ENCODE measurements around the gene LSAMP. TPM values are rescaled to one million over a fixed set of nuclear protein-coding genes. Genes with fewer than 3 reads are reported as not detected.

The LSAMP gene
- total RNA-seq, 1 donor from 2014 or later: not detected

DNA sequence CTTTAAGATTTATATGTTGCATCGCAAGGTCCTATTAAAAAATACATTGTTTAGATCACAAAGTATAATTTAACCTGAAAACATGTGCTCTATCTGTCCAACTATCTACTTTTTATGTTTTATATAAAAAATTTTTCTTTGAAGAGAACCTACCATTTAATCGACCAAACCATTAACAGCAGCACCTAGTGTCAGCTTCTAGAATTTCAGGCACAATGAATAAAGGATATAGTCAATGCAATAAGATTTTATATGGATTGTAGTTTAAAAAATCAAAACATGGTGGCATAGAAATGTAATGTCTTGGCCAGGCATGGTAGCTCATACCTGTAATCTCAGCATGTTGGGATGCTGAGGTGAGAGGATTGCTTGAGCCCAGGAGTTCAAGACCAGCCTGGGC, 508.2 kb downstream of the LSAMP start:
- no peak for DNase-seq

- no peak for DNase-seq
These were observed 512.5 kb downstream of the LSAMP start for GRCh38 chr3:115932807-115933206.

GRCh38 chr3:115931581-115931980, 513.7 kb downstream of the LSAMP start:
- no peak for DNase-seq

DNA sequence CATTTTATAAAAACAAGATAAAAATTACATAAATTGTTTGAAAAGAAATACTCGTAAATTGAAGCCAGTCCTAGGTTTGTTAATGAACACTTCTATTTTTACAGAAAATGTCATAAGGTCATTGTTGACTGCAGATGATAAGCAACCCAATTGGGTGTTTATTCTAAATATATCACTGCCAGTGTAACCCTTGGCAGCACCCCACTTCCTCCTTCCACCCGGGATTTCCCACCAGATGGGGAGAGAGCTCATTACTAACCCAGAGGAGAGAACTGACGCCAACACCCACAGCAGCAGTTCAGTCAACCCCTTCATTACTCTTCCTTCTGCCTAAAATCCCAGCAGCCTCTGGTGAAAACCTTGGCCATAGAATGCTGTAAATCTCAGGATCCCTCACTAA, 514.4 kb downstream of the LSAMP start:
- DNase-seq: no peak

DNA sequence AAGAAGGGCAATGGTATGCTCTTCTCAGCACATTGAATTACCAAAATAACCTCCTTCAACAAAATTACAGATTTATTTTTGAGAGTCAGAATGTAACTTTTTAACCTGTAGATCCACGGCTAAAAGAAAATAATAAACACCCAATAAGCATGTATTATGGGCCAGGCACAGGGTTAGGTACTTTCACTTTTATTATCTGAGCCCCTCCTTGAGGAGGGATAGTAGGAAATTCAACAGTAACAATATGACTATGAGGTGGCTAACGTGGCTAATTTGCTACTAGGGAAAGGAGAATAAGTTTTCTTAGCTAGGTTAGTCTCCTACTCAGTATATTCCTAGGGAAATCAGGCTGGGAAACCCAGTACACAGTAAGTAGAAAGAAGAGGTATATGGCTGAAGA, 515.1 kb downstream of the LSAMP start:
- DNase-seq: no peak

- no peak for DNase-seq
These were observed 516.9 kb downstream of the LSAMP start for GRCh38 chr3:115928376-115928775.

GRCh38 chr3:115927197-115927596, 518.1 kb downstream of the LSAMP start:
- DNase-seq: no peak

GRCh38 chr3:115922681-115923347, 522.5 kb downstream of the LSAMP start:
- DNase-seq: no peak

DNA sequence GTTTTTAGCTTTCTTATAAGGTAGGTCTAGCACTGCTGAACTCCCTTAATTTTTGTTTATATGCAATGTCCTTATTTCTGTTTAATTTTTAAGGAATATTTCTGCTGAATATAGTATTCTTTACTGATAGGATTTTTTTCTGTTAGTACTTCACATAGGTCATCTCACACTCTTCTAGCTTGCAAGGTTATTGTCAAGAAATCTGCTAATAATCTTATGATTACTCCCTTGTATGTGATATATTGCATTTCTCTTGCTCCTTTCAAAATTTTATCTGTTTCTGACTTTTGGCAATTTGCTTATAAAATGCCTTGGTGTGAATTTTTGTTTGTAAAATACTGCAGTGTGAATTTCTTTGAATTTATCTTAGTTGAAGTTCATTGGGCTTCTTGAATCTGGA, 523.6 kb downstream of the LSAMP start:
- no peak for DNase-seq

DNA sequence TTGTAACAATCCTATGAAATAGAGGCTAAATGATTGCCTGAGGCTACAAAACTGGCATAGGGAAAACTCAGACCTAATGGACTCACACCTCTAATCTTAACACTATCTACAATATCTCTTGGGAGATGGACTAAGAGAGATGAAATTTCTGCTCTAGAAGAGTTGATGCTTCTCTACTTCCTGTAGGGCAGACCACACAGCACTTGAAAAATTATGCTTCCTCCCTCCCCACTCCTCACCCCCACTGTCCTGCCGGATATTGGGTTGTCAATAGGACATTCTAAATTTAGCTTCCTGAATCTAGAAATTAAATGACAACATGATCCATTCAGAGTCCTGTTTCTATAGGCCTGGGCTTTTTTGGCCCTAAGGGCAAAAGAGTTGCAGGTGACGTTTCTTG, 526.4 kb downstream of the LSAMP start:
- no peak for DNase-seq

DNA sequence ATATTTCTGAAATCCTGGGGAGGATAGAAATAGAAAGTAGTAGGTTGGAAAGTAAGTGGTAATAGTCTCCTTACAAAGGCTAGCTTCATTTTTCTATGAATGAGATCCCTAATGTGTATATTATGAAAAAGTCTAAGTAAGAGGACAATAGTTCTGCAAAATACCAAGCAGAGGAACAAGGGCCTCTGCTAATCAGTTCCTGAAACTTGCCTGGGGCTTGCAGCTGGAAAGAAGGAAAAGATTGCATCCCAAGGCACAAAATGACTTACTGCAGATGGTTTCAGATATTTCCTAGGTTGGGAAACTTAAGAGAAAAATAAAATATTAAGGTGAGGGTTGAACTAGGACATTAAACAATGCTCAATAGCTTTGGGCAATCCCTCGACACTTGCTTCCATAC, 528.4 kb downstream of the LSAMP start:
- DNase-seq: no peak

DNA sequence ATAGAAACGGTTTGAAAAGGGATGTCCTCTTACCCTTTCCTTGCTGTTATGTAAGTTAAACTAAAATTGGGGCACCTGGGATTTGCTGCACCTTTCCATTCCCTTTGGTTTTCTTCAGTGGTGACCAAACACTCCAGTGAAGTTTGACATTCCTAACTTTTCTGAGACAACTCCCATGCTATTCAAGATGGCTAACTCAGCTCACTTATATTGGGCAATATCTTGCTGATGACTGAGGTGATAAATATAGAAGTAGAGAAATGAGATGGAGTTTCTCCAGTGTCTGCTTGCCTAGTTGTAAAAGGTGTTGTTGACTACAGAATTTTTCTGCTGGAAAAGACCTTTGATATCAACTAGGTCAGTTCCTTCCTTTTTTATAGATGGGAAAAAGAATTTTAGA, 530.2 kb downstream of the LSAMP start:
- DNase-seq: no peak

GRCh38 chr3:115913069-115913686, 532.1 kb downstream of the LSAMP start:
- no peak for DNase-seq

- DNase-seq: no peak
These were observed 532.9 kb downstream of the LSAMP start for GRCh38 chr3:115912372-115912771.

DNA sequence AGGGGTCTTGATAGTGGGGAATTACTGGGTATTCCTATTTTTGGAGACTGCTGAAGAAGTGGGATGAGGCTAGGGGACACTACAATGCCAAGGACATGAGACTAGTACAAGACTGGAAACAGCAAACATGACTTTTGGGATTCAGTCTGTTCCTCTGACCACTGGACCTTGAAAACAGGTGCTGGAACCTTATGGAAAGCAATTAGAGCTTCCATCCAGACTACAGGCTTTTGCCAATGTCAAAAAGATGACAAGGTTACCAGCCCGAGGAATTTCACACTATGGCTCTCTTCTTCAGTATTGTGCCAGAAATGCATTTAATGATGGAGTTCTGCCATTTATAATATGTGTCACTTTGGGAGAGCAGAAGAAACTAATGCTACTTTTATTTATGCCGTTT, 539.4 kb downstream of the LSAMP start:
- DNase-seq: no peak

- no peak for DNase-seq
These were observed 541.4 kb downstream of the LSAMP start for GRCh38 chr3:115903843-115904242.

DNA sequence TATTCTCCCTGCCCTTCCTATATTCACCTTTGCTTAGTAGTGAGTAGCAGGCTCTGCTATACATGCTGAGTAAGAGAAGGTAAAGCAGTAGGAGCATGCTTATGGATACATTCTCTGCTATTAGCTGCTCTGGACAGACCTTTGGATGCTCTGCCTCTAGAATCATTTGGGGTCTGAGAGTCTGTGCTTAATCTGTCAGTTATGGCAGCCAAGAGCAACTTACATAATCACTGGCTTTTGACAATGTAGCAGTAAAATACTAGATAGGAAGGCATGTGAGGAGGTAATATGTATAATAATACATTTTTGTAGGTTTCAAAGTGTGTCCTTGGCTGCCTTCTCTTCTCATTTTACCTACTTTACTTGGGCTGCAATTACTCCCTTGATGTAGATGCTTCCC, 544.3 kb downstream of the LSAMP start:
- DNase-seq: no peak

DNA sequence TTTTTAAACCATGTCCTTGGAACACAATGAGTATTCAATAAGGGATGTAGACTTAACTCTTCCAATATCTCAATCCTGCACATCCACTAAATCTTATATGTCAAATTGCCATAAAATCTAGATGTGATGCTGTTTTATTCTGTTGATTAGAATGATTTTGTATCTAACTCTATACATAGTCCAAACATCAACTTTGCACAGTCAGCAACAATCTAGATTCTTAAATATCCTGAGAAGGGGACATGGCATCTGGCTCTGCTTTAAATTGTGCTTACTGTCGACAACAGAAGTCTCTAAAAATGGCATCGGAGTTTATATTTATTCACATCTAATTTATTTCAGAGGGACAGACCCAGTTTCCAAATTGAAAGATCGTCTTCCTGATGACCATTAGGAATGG, 545.8 kb downstream of the LSAMP start:
- DNase-seq: no peak

DNA sequence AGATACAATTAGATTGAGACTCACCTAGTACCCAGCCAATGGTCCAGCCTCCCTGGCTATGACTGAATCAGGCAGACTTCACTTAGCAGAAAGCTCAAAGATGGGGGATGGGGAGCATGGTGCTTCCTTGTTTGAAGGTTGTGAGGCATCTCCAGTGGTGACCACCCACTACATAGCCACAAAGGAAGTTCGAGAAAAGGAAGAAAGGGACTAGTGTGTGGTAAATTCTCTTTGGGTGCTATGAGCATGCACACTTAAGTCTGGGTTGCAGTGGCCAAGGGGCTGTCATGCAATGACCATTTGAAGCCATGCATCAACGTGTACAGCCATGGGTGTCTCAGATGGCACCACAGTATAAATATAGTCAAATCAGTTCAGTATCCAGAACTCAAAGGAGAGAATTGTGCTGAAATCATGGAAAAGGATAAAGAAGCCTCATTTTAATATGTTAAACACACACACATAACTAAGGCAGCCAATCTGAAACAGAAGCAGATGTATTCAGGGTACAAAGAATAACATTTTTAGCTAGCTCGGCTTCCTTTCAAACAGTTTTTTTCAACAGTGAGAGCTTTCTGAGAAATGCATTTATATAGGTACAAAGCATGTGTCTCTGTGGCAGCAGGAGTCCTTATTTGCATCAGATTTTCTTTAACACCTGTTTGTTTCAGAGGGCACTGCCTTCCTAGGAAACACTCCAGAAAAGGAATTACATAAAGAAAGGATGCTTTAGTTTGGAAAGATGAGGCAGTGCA, 546.5 kb downstream of the LSAMP start:
- no peak for DNase-seq

DNA sequence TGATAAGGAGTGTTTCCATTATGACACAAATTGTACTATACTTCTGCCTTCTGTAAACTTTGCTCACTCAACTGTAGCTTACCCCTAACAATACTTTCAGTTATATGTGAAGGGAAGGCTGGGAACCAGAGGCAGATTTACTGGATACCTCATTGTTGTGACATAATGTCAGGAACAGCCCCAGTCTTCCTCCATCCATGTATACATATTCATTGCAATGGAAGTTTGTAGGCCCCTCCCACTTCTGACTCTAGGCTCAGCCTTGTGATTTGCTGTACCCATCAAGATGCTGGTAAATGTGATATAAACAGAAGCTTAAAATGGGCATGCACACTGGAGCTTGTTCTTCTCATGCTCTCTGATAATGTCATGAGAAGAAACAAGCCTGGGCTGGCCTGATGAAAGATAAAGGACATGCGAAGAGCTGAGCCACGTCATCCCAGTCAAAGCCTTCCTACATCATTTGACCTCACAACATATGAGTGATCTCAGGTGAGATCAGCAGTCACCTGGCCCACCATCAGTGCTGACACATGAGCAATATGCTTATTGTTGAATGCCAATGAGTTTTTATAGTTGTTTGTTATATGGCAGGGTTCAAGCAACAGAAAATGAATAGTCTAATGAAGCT, 554.2 kb downstream of the LSAMP start:
- no peak for DNase-seq

GRCh38 chr3:115890579-115890978, 554.7 kb downstream of the LSAMP start:
- no peak for DNase-seq

- DNase-seq: no peak
These were observed 559.7 kb downstream of the LSAMP start for GRCh38 chr3:115885621-115886020.

DNA sequence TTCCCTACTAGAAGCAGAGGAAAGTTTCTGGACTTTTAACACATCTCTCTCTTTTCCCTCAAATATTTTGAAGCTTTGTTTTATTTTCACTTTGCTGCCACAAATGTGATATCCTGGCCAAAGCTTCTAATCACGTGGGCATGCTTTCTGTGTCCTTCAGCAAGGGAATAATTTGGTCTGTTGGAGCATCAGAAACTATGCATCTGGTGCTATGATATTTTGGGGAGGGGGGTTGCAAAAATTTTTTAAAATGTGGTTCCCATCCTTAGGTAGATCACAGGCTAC, 567.7 kb downstream of the LSAMP start:
- no peak for DNase-seq

All from dermis blood vessel endothelial cell (primary cell).